ENCODE measurements around the gene MYOF. TPM values are rescaled to one million over a fixed set of nuclear protein-coding genes. Genes with fewer than 3 reads are reported as not detected.

MYOF gene
- total RNA-seq, 5 donors from 2014 or later (not counting 1 experiment from before 2014, with no cell fraction given), result 0.65 to 1.1 (median 0.86) TPM

DNA sequence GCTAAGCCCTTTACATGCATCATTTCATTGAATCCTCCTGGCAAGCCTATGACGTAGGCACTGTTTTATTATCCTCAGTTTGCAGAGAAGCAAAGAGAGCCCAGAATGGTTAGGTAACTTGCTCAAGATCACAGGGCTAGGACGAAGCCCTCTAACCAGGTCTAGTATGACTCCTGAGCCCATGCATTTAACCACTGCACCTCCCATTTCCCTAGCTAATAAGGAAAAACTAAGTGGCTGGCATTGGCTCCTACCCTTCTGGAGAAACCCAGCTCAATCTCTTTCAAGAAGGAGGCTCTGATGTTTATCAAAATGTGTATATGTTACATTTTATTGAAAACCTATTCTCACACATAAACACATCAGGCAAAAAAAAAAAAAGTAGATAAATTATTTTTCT lies 19.8 kb downstream of the MYOF start:
- CTCF ChIA-PET, result interaction anchor here (0.7 to 1.9 kb wide), 5 partner anchors 10 to 93 kb away, joined by 3 to 11 read pairs (median 3); partner anchors contain the start of gene MYOF (in 1 of the 2)
- no peak overlapping the region for H3K27ac Mint-ChIP-seq
- Histone ChIP-seq H3K27ac (ENCODE audit: low read length) (no peak overlapping the region), H3K9me3 (no peaks in the 10 kb centered on the region), H3K36me3 (ENCODE audit: control insufficient read depth in 2 of 2, extremely low read depth in 1 of 2, insufficient read depth in 1 of 2, low read length in 1 of 2) (no peaks in the 10 kb centered on the region), H3K27me3 (replicated peaks in 1 of 2; ENCODE audit: control insufficient read depth in 2 of 2, extremely low read depth in 1 of 2, insufficient read depth in 2 of 2, low read length in 1 of 2) (no peaks in the 10 kb centered on the region), H3K4me3 (ENCODE audit: control insufficient read depth in 1 of 2, extremely low read depth in 1 of 2, low read length in 1 of 2) (no peak overlapping the region), H3K4me1 (ENCODE audit: control insufficient read depth in 1 of 2, extremely low read depth in 1 of 2, insufficient read depth in 2 of 2, low read length in 2 of 2) (peaks cover 0 to 8% of the 10 kb centered on the region in 2 experiments)
- POLR2A ChIA-PET, result interaction anchor here (0.7 kb wide), 3 partner anchors 17 to 957 kb away, joined by 4 to 7 read pairs (median 5); no protein-coding TSS in a partner anchor
- WGBS (ENCODE audit: insufficient coverage), result 0% methylated on average over 1 of the region's 2 CpGs
- no peak overlapping the region for H3K4me3 Mint-ChIP-seq
- H3K36me3 Mint-ChIP-seq, result no peaks in the 10 kb centered on the region
- ATAC-seq (replicated peaks in 1 of 4) (no peak), DNase-seq (no peak)
- no peaks in the 10 kb centered on the region for H3K27me3 Mint-ChIP-seq
- no peaks in the 10 kb centered on the region for H3K9me3 Mint-ChIP-seq
- H3K4me1 Mint-ChIP-seq, result peaks cover 5 to 16% (median 6%) of the 10 kb centered on the region in 3 donors

- Mint-ChIP-seq H3K36me3 (no peaks in the 10 kb centered on the region), H3K27ac (no peak overlapping the region), H3K4me3 (no peak overlapping the region), H3K4me1 (peaks cover 5 to 16% (median 6%) of the 10 kb centered on the region in 3 donors), H3K27me3 (no peaks in the 10 kb centered on the region), H3K9me3 (no peaks in the 10 kb centered on the region)
- Histone ChIP-seq H3K4me1 (ENCODE audit: control insufficient read depth in 1 of 2, extremely low read depth in 1 of 2, insufficient read depth in 2 of 2, low read length in 2 of 2) (peaks cover 0 to 8% of the 10 kb centered on the region in 2 experiments), H3K36me3 (ENCODE audit: control insufficient read depth in 2 of 2, extremely low read depth in 1 of 2, insufficient read depth in 1 of 2, low read length in 1 of 2) (no peaks in the 10 kb centered on the region), H3K9me3 (no peaks in the 10 kb centered on the region), H3K4me3 (ENCODE audit: control insufficient read depth in 1 of 2, extremely low read depth in 1 of 2, low read length in 1 of 2) (no peak overlapping the region), H3K27me3 (replicated peaks in 1 of 2; ENCODE audit: control insufficient read depth in 2 of 2, extremely low read depth in 1 of 2, insufficient read depth in 2 of 2, low read length in 1 of 2) (no peaks in the 10 kb centered on the region), H3K27ac (ENCODE audit: low read length) (no peak overlapping the region)
- WGBS (ENCODE audit: insufficient coverage), result no CpG with 5 or more reads among the region's 1 CpG
- POLR2A ChIA-PET, result interaction anchor here (0.7 kb wide), 3 partner anchors 10 to 957 kb away, joined by 3 to 7 read pairs (median 5); no protein-coding TSS in a partner anchor
- CTCF ChIA-PET, result interaction anchor here (0.7 to 1.9 kb wide), 5 partner anchors 11 to 86 kb away, joined by 3 to 5 read pairs (median 3); partner anchors contain the start of gene MYOF (in 1 of the 2)
- ATAC-seq (replicated peaks in 1 of 4) (no peak), DNase-seq (no peak)
These were observed 20.3 kb downstream of the MYOF start for GRCh38 chr10:93461807-93462178.

- Histone ChIP-seq H3K27ac (ENCODE audit: low read length) (no peak overlapping the region), H3K27me3 (replicated peaks in 1 of 2; ENCODE audit: control insufficient read depth in 2 of 2, extremely low read depth in 1 of 2, insufficient read depth in 2 of 2, low read length in 1 of 2) (no peaks in the 10 kb centered on the region), H3K4me3 (ENCODE audit: control insufficient read depth in 1 of 2, extremely low read depth in 1 of 2, low read length in 1 of 2) (no peak overlapping the region), H3K9me3 (no peaks in the 10 kb centered on the region), H3K4me1 (ENCODE audit: control insufficient read depth in 1 of 2, extremely low read depth in 1 of 2, insufficient read depth in 2 of 2, low read length in 2 of 2) (peaks cover 0 to 8% of the 10 kb centered on the region in 2 experiments), H3K36me3 (ENCODE audit: control insufficient read depth in 2 of 2, extremely low read depth in 1 of 2, insufficient read depth in 1 of 2, low read length in 1 of 2) (no peaks in the 10 kb centered on the region)
- no peaks in the 10 kb centered on the region for H3K36me3 Mint-ChIP-seq
- ATAC-seq (replicated peaks in 1 of 4), result no peak
- no peaks in the 10 kb centered on the region for H3K27me3 Mint-ChIP-seq
- ChIA-PET POLR2A (interaction anchor here in 1 of 2 donors (0.7 kb wide), 1 partner anchor 11 kb away, joined by 3 read pairs; no protein-coding TSS in a partner anchor), CTCF (interaction anchor here (1.0 to 1.9 kb wide), 3 partner anchors 21 to 85 kb away, joined by 3 to 5 read pairs (median 3); partner anchors contain the start of gene MYOF (in 1 of the 2))
- no peaks in the 10 kb centered on the region for H3K9me3 Mint-ChIP-seq
- DNase-seq, result no peak
- peaks cover 5 to 16% (median 6%) of the 10 kb centered on the region in 3 donors for H3K4me1 Mint-ChIP-seq
- no peak overlapping the region for H3K27ac Mint-ChIP-seq
- WGBS (ENCODE audit: insufficient coverage), result 88% methylated on average over 2 of the region's 4 CpGs
- H3K4me3 Mint-ChIP-seq, result no peak overlapping the region
These were observed 20.9 kb downstream of the MYOF start for GRCh38 chr10:93461109-93461806.

DNA sequence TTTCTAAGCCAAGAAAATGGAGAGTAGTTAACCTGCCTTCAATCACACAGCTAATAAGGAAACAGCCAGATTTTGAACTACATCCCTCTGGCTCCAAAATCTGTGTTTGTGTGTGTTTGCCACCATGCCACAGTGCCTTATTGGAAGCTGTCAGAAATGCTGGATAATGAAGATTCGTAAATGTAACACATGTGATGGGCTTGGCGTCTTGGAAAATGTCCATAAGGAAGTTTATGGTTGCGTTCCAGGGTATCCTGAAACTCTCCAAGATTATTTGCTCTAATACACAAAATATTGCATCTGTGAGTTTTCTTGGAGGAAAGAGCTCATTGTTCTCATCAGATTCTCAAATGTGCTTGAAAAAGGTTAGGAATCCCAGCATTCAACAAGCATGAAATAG lies 22.7 kb downstream of the MYOF start:
- H3K36me3 ChIP-seq (ENCODE audit: control insufficient read depth in 2 of 2, extremely low read depth in 1 of 2, insufficient read depth in 1 of 2, low read length in 1 of 2), result no peaks in the 10 kb centered on the region
- DNase-seq, result no peak
- WGBS (ENCODE audit: insufficient coverage), result no CpG with 5 or more reads among the region's 3 CpGs
- no peak overlapping the region for H3K27ac ChIP-seq (ENCODE audit: low read length)
- H3K4me3 ChIP-seq (ENCODE audit: control insufficient read depth in 1 of 2, extremely low read depth in 1 of 2, low read length in 1 of 2), result no peak overlapping the region
- no peaks in the 10 kb centered on the region for H3K27me3 ChIP-seq (replicated peaks in 1 of 2; ENCODE audit: control insufficient read depth in 2 of 2, extremely low read depth in 1 of 2, insufficient read depth in 2 of 2, low read length in 1 of 2)
- H3K9me3 ChIP-seq, result no peaks in the 10 kb centered on the region
- ChIA-PET POLR2A (interaction anchor here in 1 of 2 donors (0.6 kb wide), 1 partner anchor 846 kb away, joined by 4 read pairs; no protein-coding TSS in a partner anchor), CTCF (interaction anchor here in 1 of 2 donors (0.6 kb wide), 1 partner anchor 15 kb away, joined by 4 read pairs; no protein-coding TSS in a partner anchor)
- no peaks in the 10 kb centered on the region for H3K36me3 Mint-ChIP-seq
- no peaks in the 10 kb centered on the region for H3K9me3 Mint-ChIP-seq
- no peak for ATAC-seq (replicated peaks in 1 of 4)
- no peak overlapping the region for H3K27ac Mint-ChIP-seq
- H3K4me1 Mint-ChIP-seq, result peaks cover 5 to 16% (median 6%) of the 10 kb centered on the region in 3 donors
- no peak overlapping the region for H3K4me3 Mint-ChIP-seq
- H3K4me1 ChIP-seq (ENCODE audit: control insufficient read depth in 1 of 2, extremely low read depth in 1 of 2, insufficient read depth in 2 of 2, low read length in 2 of 2), result peaks cover 0 to 8% of the 10 kb centered on the region in 2 experiments
- no peaks in the 10 kb centered on the region for H3K27me3 Mint-ChIP-seq

- Mint-ChIP-seq H3K27me3 (no peaks in the 10 kb centered on the region), H3K36me3 (no peaks in the 10 kb centered on the region), H3K4me3 (no peak overlapping the region), H3K4me1 (peaks cover 5 to 14% (median 6%) of the 10 kb centered on the region in 3 donors), H3K27ac (no peak overlapping the region), H3K9me3 (no peaks in the 10 kb centered on the region)
- 94% methylated on average over 5 of the region's 6 CpGs for WGBS (ENCODE audit: insufficient coverage)
- ATAC-seq (replicated peaks in 1 of 4) (no peak), DNase-seq (no peak)
- no peaks in the 10 kb centered on the region for H3K27me3 ChIP-seq (replicated peaks in 1 of 2; ENCODE audit: control insufficient read depth in 2 of 2, extremely low read depth in 1 of 2, insufficient read depth in 2 of 2, low read length in 1 of 2)
- H3K36me3 ChIP-seq (ENCODE audit: control insufficient read depth in 2 of 2, extremely low read depth in 1 of 2, insufficient read depth in 1 of 2, low read length in 1 of 2), result no peaks in the 10 kb centered on the region
- POLR2A ChIA-PET, result interaction anchor here in 1 of 2 donors (0.6 kb wide), 1 partner anchor 845 kb away, joined by 4 read pairs; no protein-coding TSS in a partner anchor
- CTCF ChIA-PET, result no interaction called here
- no peak overlapping the region for H3K27ac ChIP-seq (ENCODE audit: low read length)
- peaks cover 0 to 8% of the 10 kb centered on the region in 2 experiments for H3K4me1 ChIP-seq (ENCODE audit: control insufficient read depth in 1 of 2, extremely low read depth in 1 of 2, insufficient read depth in 2 of 2, low read length in 2 of 2)
- no peaks in the 10 kb centered on the region for H3K9me3 ChIP-seq
- H3K4me3 ChIP-seq (ENCODE audit: control insufficient read depth in 1 of 2, extremely low read depth in 1 of 2, low read length in 1 of 2), result no peak overlapping the region
These were observed 23.3 kb downstream of the MYOF start for GRCh38 chr10:93458821-93459257.

- Histone ChIP-seq H3K4me3 (ENCODE audit: control insufficient read depth in 1 of 2, extremely low read depth in 1 of 2, low read length in 1 of 2) (no peak overlapping the region), H3K4me1 (ENCODE audit: control insufficient read depth in 1 of 2, extremely low read depth in 1 of 2, insufficient read depth in 2 of 2, low read length in 2 of 2) (peaks cover 0 to 3% of the 10 kb centered on the region in 2 experiments), H3K27me3 (replicated peaks in 1 of 2; ENCODE audit: control insufficient read depth in 2 of 2, extremely low read depth in 1 of 2, insufficient read depth in 2 of 2, low read length in 1 of 2) (peaks cover 0 to 3% of the 10 kb centered on the region in 2 experiments), H3K36me3 (ENCODE audit: control insufficient read depth in 2 of 2, extremely low read depth in 1 of 2, insufficient read depth in 1 of 2, low read length in 1 of 2) (no peaks in the 10 kb centered on the region), H3K9me3 (no peaks in the 10 kb centered on the region), H3K27ac (ENCODE audit: low read length) (no peak overlapping the region)
- H3K4me1 Mint-ChIP-seq, result peaks cover 0 to 12% (median 4%) of the 10 kb centered on the region in 3 donors
- POLR2A ChIA-PET, result no interaction called here
- H3K27me3 Mint-ChIP-seq, result no peaks in the 10 kb centered on the region
- WGBS (ENCODE audit: insufficient coverage), result 60% methylated on average over 1 of the region's 8 CpGs
- H3K9me3 Mint-ChIP-seq, result no peaks in the 10 kb centered on the region
- no peaks in the 10 kb centered on the region for H3K36me3 Mint-ChIP-seq
- ATAC-seq (replicated peaks in 1 of 4) (no peak), DNase-seq (no peak)
- CTCF ChIA-PET, result interaction anchor here in 1 of 2 donors (0.6 kb wide), 1 partner anchor 206 kb away, joined by 3 read pairs; no protein-coding TSS in a partner anchor
- H3K27ac Mint-ChIP-seq, result no peak overlapping the region
- no peak overlapping the region for H3K4me3 Mint-ChIP-seq
These were observed 24.6 kb downstream of the MYOF start for GRCh38 chr10:93457511-93457910.
